ENCODE data around the gene TMEM167A.

Gene TMEM167A

DNA sequence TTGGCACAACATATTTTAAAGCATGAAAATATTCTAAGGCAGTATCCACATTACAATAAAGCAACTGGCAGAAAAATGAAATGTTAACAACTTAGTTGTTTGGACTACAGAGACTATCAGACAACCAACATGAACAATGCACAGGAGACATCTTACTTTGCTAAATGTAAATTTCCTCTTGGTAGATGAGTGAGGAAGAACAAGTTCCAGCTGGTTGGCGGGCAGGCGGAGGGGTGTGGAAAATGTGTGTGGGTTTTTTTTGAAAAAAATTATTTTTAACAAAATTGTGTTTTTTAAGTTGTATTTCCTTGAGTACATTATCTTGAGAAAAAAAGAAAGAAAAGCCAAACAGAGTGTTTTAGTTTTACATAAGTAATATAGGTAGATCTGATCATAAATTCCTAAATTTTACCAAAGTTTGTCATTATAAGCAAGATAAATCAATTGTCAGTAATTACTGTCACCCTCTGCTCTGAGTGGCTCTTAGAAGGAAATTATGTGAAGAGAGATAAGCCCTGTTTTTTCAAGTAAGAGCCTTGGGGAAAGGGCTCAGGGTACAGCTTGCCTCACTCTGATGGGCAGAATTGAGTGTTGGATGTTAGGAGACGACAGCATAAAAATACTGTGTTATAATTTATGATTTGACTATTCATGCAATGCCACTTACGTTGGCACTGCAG is 42.5 kb downstream of the TMEM167A start:
- DNase-seq (ENCODE audit: low spot score), result no peak
- TF ChIP-seq, protein P1, sequence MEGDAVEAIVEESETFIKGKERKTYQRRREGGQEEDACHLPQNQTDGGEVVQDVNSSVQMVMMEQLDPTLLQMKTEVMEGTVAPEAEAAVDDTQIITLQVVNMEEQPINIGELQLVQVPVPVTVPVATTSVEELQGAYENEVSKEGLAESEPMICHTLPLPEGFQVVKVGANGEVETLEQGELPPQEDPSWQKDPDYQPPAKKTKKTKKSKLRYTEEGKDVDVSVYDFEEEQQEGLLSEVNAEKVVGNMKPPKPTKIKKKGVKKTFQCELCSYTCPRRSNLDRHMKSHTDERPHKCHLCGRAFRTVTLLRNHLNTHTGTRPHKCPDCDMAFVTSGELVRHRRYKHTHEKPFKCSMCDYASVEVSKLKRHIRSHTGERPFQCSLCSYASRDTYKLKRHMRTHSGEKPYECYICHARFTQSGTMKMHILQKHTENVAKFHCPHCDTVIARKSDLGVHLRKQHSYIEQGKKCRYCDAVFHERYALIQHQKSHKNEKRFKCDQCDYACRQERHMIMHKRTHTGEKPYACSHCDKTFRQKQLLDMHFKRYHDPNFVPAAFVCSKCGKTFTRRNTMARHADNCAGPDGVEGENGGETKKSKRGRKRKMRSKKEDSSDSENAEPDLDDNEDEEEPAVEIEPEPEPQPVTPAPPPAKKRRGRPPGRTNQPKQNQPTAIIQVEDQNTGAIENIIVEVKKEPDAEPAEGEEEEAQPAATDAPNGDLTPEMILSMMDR (IDR thresholded peaks at IDR 0.05; ENCODE audit: extremely low read depth, insufficient read depth, missing control alignments), result no peak
- in situ Hi-C loops (cut with MboI; ENCODE audit: low pct_unique_long_range_greater_than_20kb, low sequenced_read_pairs, unreplicated experiment), result no loop called here

- TF ChIP-seq, protein P1 (IDR thresholded peaks at IDR 0.05; ENCODE audit: extremely low read depth, insufficient read depth, missing control alignments), result no peak
- in situ Hi-C loops (cut with MboI; ENCODE audit: low pct_unique_long_range_greater_than_20kb, low sequenced_read_pairs, unreplicated experiment), result no loop called here
- DNase-seq (ENCODE audit: low spot score), result no peak
These were observed 43.2 kb downstream of the TMEM167A start for GRCh38 chr5:83034036-83034435.

- in situ Hi-C loops (cut with MboI; ENCODE audit: low pct_unique_long_range_greater_than_20kb, low sequenced_read_pairs, unreplicated experiment), result no loop called here
- no peak for DNase-seq (ENCODE audit: low spot score)
- TF ChIP-seq, protein P1 (IDR thresholded peaks at IDR 0.05; ENCODE audit: extremely low read depth, insufficient read depth, missing control alignments), result no peak
These were observed 45.8 kb downstream of the TMEM167A start for GRCh38 chr5:83031381-83031780.

DNA sequence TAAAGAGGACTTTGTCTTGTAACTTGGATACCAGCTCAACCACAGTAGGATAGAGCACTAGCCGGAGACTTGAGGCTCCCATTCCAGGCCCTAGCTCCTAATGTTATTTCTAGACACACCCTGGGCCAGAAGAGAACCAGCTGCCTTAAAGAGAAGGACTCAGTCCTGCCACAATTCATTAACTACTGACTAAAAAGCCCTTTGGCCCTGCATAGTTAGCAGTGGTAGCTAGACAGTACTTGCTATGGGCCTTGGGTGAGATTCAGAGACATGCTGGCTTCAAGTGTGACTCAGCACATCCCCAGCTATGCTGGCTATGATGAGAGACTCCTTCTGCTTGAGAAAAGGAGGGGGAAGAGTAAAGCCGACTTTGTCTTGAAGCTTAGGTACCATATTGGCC is 47.3 kb downstream of the TMEM167A start:
- no peak for DNase-seq (ENCODE audit: low spot score)
- in situ Hi-C loops (cut with MboI; ENCODE audit: low pct_unique_long_range_greater_than_20kb, low sequenced_read_pairs, unreplicated experiment), result no loop called here
- TF ChIP-seq, protein P1 (IDR thresholded peaks at IDR 0.05; ENCODE audit: extremely low read depth, insufficient read depth, missing control alignments), result no peak

DNA sequence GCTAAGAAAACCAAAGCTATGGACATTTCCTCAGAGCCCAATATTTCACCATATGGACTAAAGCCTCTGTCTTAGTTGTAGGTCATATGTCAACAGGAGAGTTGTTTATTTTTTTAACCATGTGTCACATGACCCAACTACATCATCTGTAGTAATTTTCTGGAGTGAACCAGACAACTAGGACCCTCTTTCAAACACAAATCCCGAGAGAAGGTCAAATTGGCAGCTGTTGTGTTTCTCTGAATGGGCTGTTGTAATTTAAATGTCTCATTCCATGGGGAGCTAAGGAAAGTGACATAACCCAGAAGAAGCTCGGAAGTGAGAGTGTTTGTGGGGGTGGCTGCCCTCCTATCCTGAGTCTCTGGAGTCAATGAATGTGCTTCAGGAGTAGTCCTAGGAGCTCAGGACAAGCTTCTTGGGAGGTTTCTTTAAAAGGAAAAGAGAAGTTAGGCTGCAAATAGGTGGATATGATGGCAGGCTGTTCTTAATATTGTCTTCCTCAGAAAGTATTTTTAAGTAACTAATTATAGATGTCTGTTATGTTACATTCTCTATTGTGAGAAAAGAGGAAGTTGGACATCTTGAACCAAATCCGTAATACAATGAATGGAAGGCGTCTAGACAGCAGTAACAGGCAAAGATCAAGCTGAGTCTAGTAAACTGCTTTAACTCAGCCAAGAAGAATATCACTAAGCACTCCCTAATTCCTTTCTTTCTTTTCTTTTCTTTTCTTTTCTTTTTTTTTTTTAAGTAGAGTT is 50.1 kb downstream of the TMEM167A start:
- in situ Hi-C loops (cut with MboI; ENCODE audit: low pct_unique_long_range_greater_than_20kb, low sequenced_read_pairs, unreplicated experiment), result no loop called here
- TF ChIP-seq, protein P1 (IDR thresholded peaks at IDR 0.05; ENCODE audit: extremely low read depth, insufficient read depth, missing control alignments), result no peak
- peak; percentile 26 for DNase-seq (ENCODE audit: low spot score)

GRCh38 chr5:83026516-83026915 is 50.7 kb downstream of the TMEM167A start:
- in situ Hi-C loops (cut with MboI; ENCODE audit: low pct_unique_long_range_greater_than_20kb, low sequenced_read_pairs, unreplicated experiment), result no loop called here

More at GRCh38 chr5:83026516-83026915, 50.7 kb downstream of the TMEM167A start:
- TF ChIP-seq, protein P1 (IDR thresholded peaks at IDR 0.05; ENCODE audit: extremely low read depth, insufficient read depth, missing control alignments), result no peak
- peak; percentile 18 for DNase-seq (ENCODE audit: low spot score)

Measured in GM13977 (cell line).